HCT116 (cell line): Measurements from ENCODE around the gene AP4S1. TPM values are rescaled to one million over a fixed set of nuclear protein-coding genes. Genes with fewer than 3 reads are reported as not detected.
"Not testable (repeated sequence)": the region's sequence is repeated elsewhere in the genome, so short reads cannot be mapped to it uniquely, and the experiment has no call there.

Experiments
- ATAC-seq: fragments of 200-7000 bp; cut with Tn5 transposase; 2 replicates; pipeline ENCODE4 v1.9.1; 2020; ENCODE audit warnings: mild to moderate bottlenecking, moderate library complexity
- BruUV-seq: library from RNA; stranded (reverse); fragments of 400-500 nt; replicated peaks from 2 replicates; lab custom pipeline; 2021; lab: Mats Ljungman, UMichigan
- CTCF ChIA-PET: fragments of 300-600 bp; sonication (Branson Sonifier 250); formaldehyde crosslinking; loops from one replicate; lab custom pipeline; 2021; ENCODE audit warnings: antibody characterized with exemption; lab: Charles Lee
- POLR2A ChIA-PET: fragments of 300-600, 350-600 bp; sonication (Branson Sonifier 250); formaldehyde crosslinking; loops from one replicate; lab custom pipeline; 2021; ENCODE audit warnings: antibody characterized with exemption; lab: Charles Lee
- RAD21 ChIA-PET, 2 experiments: fragments of 300-600 bp; sonication (Branson Sonifier 250); formaldehyde crosslinking; loops; one replicate each; lab custom pipeline; 2023; ENCODE audit warnings: low total read pairs in 2 of 2; ENCODE audit not compliant: uncharacterized antibody in 2 of 2, unreplicated experiment in 2 of 2, low non-redundant PET in 1 of 2; lab: Charles Lee
- DNase-seq: peaks from one replicate; pipeline ENCODE4 v3.0.0-alpha.2; 2010; ENCODE audit warnings: low read depth, low spot score
- H2AFZ ChIP-seq: fragments of 200-600 bp; shearing (Covaris generic), sonication (generic); 2 replicates; pipeline ENCODE4 v1.6.1; 2017; ENCODE audit warnings: low read depth, mixed run types, mixed read lengths, antibody characterized with exemption, low read length; ENCODE audit not compliant: poor library complexity, severe bottlenecking
- H3K27ac ChIP-seq: 2 replicates; pipeline ENCODE4 v1.5.1; 2012; ENCODE audit warnings: low read depth, low read length
- H3K27me3 ChIP-seq: fragments of 200-600 bp; sonication (generic); 2 replicates; pipeline ENCODE4 v1.6.1; 2016; ENCODE audit warnings: mixed run types, low read length, mixed read lengths; ENCODE audit not compliant: insufficient read depth
- H3K36me3 ChIP-seq, 2 experiments: fragments of 200-500 bp in 1 of 2; fragments of 200-600 bp in 1 of 2; sonication (Bioruptor generic) in 1 of 2; sonication (generic) in 1 of 2; 2 replicates each; pipeline versions ENCODE4 v1.5.1 to v1.6.1; 2014 to 2016; ENCODE audit warnings: low read length in 2 of 2, inconsistent platforms in 1 of 2, mixed read lengths in 1 of 2, mixed run types in 1 of 2; ENCODE audit not compliant: insufficient read depth in 2 of 2, control insufficient read depth in 1 of 2
- H3K4me1 ChIP-seq, 2 experiments: fragments of 200-600 bp in 1 of 2; sonication (generic) in 1 of 2; 2 replicates each; pipeline versions ENCODE4 v1.5.1 to v1.6.1; 2012 to 2017; ENCODE audit warnings: low read length in 2 of 2, inconsistent platforms in 1 of 2, mild to moderate bottlenecking in 1 of 2, mixed read lengths in 1 of 2, mixed run types in 1 of 2, moderate library complexity in 1 of 2; ENCODE audit not compliant: insufficient read depth in 2 of 2, control insufficient read depth in 1 of 2
- H3K4me2 ChIP-seq: fragments of 200-600 bp; sonication (generic); 2 replicates; pipeline ENCODE4 v1.6.1; 2017; ENCODE audit warnings: mixed run types, low read length, mixed read lengths
- H3K4me3 ChIP-seq, 2 experiments: fragments of 200-600 bp in 1 of 2; sonication (generic) in 1 of 2; replicated peaks in 1 of 2; 2 replicates each; pipeline ENCODE4 v1.5.1; 2011 to 2016; ENCODE audit warnings: low read length in 2 of 2, control low read depth in 1 of 2, low read depth in 1 of 2, mild to moderate bottlenecking in 1 of 2, mixed read lengths in 1 of 2, mixed run types in 1 of 2
- H3K79me2 ChIP-seq: fragments of 200-600 bp; sonication (generic); 2 replicates; pipeline ENCODE4 v1.6.1; 2017; ENCODE audit warnings: mild to moderate bottlenecking, mixed run types, low read length, moderate library complexity, mixed read lengths; ENCODE audit not compliant: insufficient read depth
- H3K9ac ChIP-seq: fragments of 200-600 bp; sonication (generic); 2 replicates; pipeline ENCODE4 v1.6.1; 2016; ENCODE audit warnings: low read length, mixed read lengths
- H3K9me2 ChIP-seq: fragments of 200-600 bp; sonication (generic), shearing (Covaris generic); 2 replicates; pipeline ENCODE4 v1.6.1; 2017; ENCODE audit warnings: mixed run types, mild to moderate bottlenecking, moderate library complexity; ENCODE audit not compliant: insufficient read depth
- H3K9me3 ChIP-seq, 2 experiments: fragments of 200-500 bp in 1 of 2; fragments of 200-600 bp in 1 of 2; sonication (Bioruptor generic) in 1 of 2; sonication (generic) in 1 of 2; 2 replicates each; pipeline ENCODE4 v1.6.1; 2014 to 2017; ENCODE audit warnings: low read length in 2 of 2, mixed read lengths in 2 of 2, inconsistent platforms in 1 of 2, low read depth in 1 of 2, mild to moderate bottlenecking in 1 of 2, mixed run types in 1 of 2, moderate library complexity in 1 of 2; ENCODE audit not compliant: control insufficient read depth in 1 of 2, insufficient read depth in 1 of 2
- H4K20me1 ChIP-seq: fragments of 200-600 bp; sonication (generic), shearing (Covaris generic); 2 replicates; pipeline ENCODE4 v1.6.1; 2017; ENCODE audit warnings: mixed run types, mild to moderate bottlenecking, moderate library complexity; ENCODE audit not compliant: insufficient read depth
- CBX3 ChIP-seq: IDR thresholded peaks from 2 replicates; pipeline ENCODE4 v1.6.1; 2012; ENCODE audit warnings: low read depth
- CEBPB ChIP-seq: IDR thresholded peaks from 2 replicates; pipeline ENCODE4 v1.6.1; 2012; ENCODE audit warnings: low read depth
- CTCF ChIP-seq, 3 experiments: fragments of 200-600 bp in 1 of 3; sonication (generic) in 1 of 3; IDR thresholded peaks in 2 of 3; conservative IDR thresholded peaks in 1 of 3; 2 replicates each; pipeline ENCODE4 v1.5.1; 2012 to 2017; ENCODE audit warnings: low read depth in 2 of 3, low read length in 2 of 3, antibody characterized with exemption in 1 of 3, borderline replicate concordance in 1 of 3, control low read depth in 1 of 3, mild to moderate bottlenecking in 1 of 3, mixed read lengths in 1 of 3, mixed run types in 1 of 3, moderate library complexity in 1 of 3; ENCODE audit not compliant: insufficient read depth in 1 of 3
- EGR1 ChIP-seq: IDR thresholded peaks from 2 replicates; pipeline ENCODE4 v1.6.1; 2012; ENCODE audit warnings: low read depth
- ELF1 ChIP-seq: IDR thresholded peaks from 2 replicates; pipeline ENCODE4 v1.6.1; 2012; ENCODE audit warnings: low read depth, borderline replicate concordance
- EZH2 ChIP-seq: fragments of 200-600 bp; sonication (generic); IDR thresholded peaks from 2 replicates; pipeline ENCODE4 v1.6.1; 2017; ENCODE audit warnings: antibody characterized with exemption, mixed run types
- EZH2phosphoT487 ChIP-seq: fragments of 200-600 bp; IDR thresholded peaks from 2 replicates; pipeline ENCODE4 v1.6.1; 2018; ENCODE audit warnings: antibody characterized with exemption, borderline replicate concordance
- JUND ChIP-seq: IDR thresholded peaks from 2 replicates; pipeline ENCODE4 v1.6.1; 2012
- POLR2A ChIP-seq: IDR thresholded peaks from 2 replicates; pipeline ENCODE4 v1.7.0; 2011; ENCODE audit warnings: borderline replicate concordance; ENCODE audit not compliant: insufficient read depth, insufficient read length; ENCODE audit errors: extremely low read depth
- RAD21 ChIP-seq: IDR thresholded peaks from 2 replicates; pipeline ENCODE4 v1.6.1; 2012; ENCODE audit warnings: low read depth, mild to moderate bottlenecking
- SIN3A ChIP-seq: IDR thresholded peaks from 2 replicates; pipeline ENCODE4 v1.6.1; 2012; ENCODE audit warnings: low read depth
- SP1 ChIP-seq: IDR thresholded peaks from 2 replicates; pipeline ENCODE4 v1.6.1; 2012; ENCODE audit warnings: low read depth
- SRF ChIP-seq: IDR thresholded peaks from 2 replicates; pipeline ENCODE4 v1.6.1; 2012; ENCODE audit warnings: low read depth
- TCF7L2 ChIP-seq: IDR thresholded peaks from 2 replicates; pipeline ENCODE4 v1.7.0; 2011; ENCODE audit warnings: borderline replicate concordance, inconsistent platforms; ENCODE audit not compliant: insufficient read depth, insufficient read length; ENCODE audit errors: extremely low read depth
- YY1 ChIP-seq: IDR thresholded peaks from 2 replicates; pipeline ENCODE4 v1.6.1; 2011; ENCODE audit warnings: low read length, low read depth, moderate library complexity, mild to moderate bottlenecking; ENCODE audit not compliant: insufficient replicate concordance; ENCODE audit errors: extremely low read depth
- ZBTB33 ChIP-seq: IDR thresholded peaks from 2 replicates; pipeline ENCODE4 v1.6.1; 2011; ENCODE audit warnings: mild to moderate bottlenecking, low read length, moderate library complexity; ENCODE audit not compliant: insufficient replicate concordance; ENCODE audit errors: extremely low read depth
- ZFX ChIP-seq: fragments of 450-650 bp; IDR thresholded peaks from 2 replicates; pipeline ENCODE4 v1.6.1; 2017
- ZNF274 ChIP-seq: fragments of 200-500 bp; sonication (Bioruptor generic); IDR thresholded peaks from 2 replicates; pipeline ENCODE4 v1.6.1; 2014; ENCODE audit warnings: mild to moderate bottlenecking, low read depth, low read length, inconsistent platforms
- intact Hi-C: fragments of 100-400 bp; cut with micrococcal nuclease; formaldehyde crosslinking; loops from 2 replicates; pipeline ENCODE4 v1.10.0; 2022
- total RNA-seq: library from RNA; stranded (reverse); gene quantifications from one replicate; pipeline ENCODE4 v1.2.1, GENCODE V29; 2021; ENCODE audit not compliant: unreplicated experiment
- TF ChIP-seq, protein P1 (sequence below): IDR thresholded peaks from 2 replicates; pipeline ENCODE4 v1.6.1; 2012

Gene AP4S1
- total RNA-seq, 1 experiment from 2014 or later: 5.0 TPM

- Histone ChIP-seq H3K9ac (no peak overlapping the region), H2AFZ (no peak overlapping the region), H3K9me2 (no peaks in the 10 kb centered on the region), H3K27ac (no peak overlapping the region), H3K4me3 (no peak overlapping the region), H3K79me2 (no peaks in the 10 kb centered on the region), H3K4me2 (no peak overlapping the region), H3K36me3 (no peaks in the 10 kb centered on the region), H3K9me3 (no peaks in the 10 kb centered on the region), H4K20me1 (no peaks in the 10 kb centered on the region), H3K27me3 (no peaks in the 10 kb centered on the region), H3K4me1 (peaks cover 6% of the 10 kb centered on the region in 2 experiments)
- CTCF ChIA-PET: no interaction called here
- DNase-seq: no peak
- no peak for TF ChIP-seq CBX3
- TF ChIP-seq ELF1: no peak
- no peak for TF ChIP-seq SP1
- TF ChIP-seq POLR2A: no peak
- no peak for TF ChIP-seq RAD21
- no peak for TF ChIP-seq EZH2
- no peak for TF ChIP-seq ZFX
- TF ChIP-seq, protein P1, sequence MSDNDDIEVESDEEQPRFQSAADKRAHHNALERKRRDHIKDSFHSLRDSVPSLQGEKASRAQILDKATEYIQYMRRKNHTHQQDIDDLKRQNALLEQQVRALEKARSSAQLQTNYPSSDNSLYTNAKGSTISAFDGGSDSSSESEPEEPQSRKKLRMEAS: no peak
- no peak for TF ChIP-seq TCF7L2
- no peak for TF ChIP-seq EGR1
- TF ChIP-seq EZH2phosphoT487: no peak
- TF ChIP-seq CTCF (IDR thresholded peaks at IDR 0.05 in 2 of 3, conservative IDR thresholded peaks at IDR 0.05 in 1 of 3; ENCODE audit: borderline replicate concordance in 1 of 3, insufficient read depth in 1 of 3, low read depth in 2 of 3, low read length in 2 of 3): no peak
- TF ChIP-seq ZNF274: no peak
- no peak for TF ChIP-seq SIN3A
- TF ChIP-seq JUND: no peak
- no peak for TF ChIP-seq SRF
- no peak for TF ChIP-seq CEBPB
- TF ChIP-seq YY1: no peak
- no peak for TF ChIP-seq ZBTB33
- POLR2A ChIA-PET: no interaction called here
- intact Hi-C loops: no loop called here
- no TSS peak for BruUV-seq
- ATAC-seq: no peak
- RAD21 ChIA-PET: no interaction called here
Observed at GRCh38 chr14:31085027-31085426, 59.6 kb downstream of the AP4S1 start.

DNA sequence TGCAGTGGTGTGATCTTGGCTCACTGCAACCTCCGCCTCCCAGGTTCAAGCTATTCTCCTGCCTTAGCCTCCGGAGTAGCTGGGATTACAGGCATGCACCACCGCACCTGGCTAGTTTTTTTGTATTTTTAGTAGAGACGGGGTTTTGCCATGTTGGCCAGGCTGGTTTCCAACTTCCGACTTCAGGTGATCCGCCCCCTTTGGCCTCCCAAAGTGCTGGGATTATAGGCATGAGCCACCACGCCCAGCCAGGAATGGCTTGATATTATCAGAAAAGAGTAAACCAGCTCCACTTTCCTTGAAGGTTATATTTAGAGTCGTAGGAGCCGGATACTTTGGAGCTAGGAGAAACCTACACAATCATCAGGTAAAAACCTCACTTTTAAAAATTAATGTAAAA, 61.0 kb downstream of the AP4S1 start:
- H3K9me3 ChIP-seq, H3K4me2 ChIP-seq, H3K27ac ChIP-seq, BruUV-seq, ATAC-seq, H3K4me1 ChIP-seq, H3K36me3 ChIP-seq, H3K27me3 ChIP-seq, intact Hi-C loops, H2AFZ ChIP-seq, H4K20me1 ChIP-seq, RAD21 ChIA-PET, DNase-seq, H3K9ac ChIP-seq, H3K79me2 ChIP-seq, POLR2A ChIA-PET, H3K9me2 ChIP-seq, H3K4me3 ChIP-seq: not testable (repeated sequence)
- CTCF ChIA-PET: interaction anchor here (1.3 kb wide), 1 partner anchor 9 kb away, joined by 4 read pairs; no protein-coding TSS in a partner anchor
